ENCODE results near the gene FEM1B. TPM values are rescaled to one million over a fixed set of nuclear protein-coding genes. Genes with fewer than 3 reads are reported as not detected.

The FEM1B gene
- total RNA-seq, 1 experiment from 2014 or later, result 47.3 TPM

- CTCF ChIA-PET, result no interaction called here
- intact Hi-C loops (cut with micrococcal nuclease; ENCODE audit: unreplicated experiment), result no loop called here
- no peaks in the 10 kb centered on the region for H3K4me1 ChIP-seq (ENCODE audit: insufficient read depth, low read length, poor library complexity, severe bottlenecking)
- no peaks in the 10 kb centered on the region for H3K27me3 ChIP-seq (replicated peaks; ENCODE audit: insufficient read depth, low read depth, low read length, poor library complexity)
- no peak overlapping the region for H3K4me3 ChIP-seq (ENCODE audit: low read depth, low read length, poor library complexity, severe bottlenecking)
- POLR2A ChIA-PET (ENCODE audit: low non-redundant PET), result no interaction called here
- H3K9me3 ChIP-seq (ENCODE audit: low read depth, low read length, poor library complexity, severe bottlenecking), result no peaks in the 10 kb centered on the region
- H3K36me3 ChIP-seq (ENCODE audit: insufficient read depth, low read length, poor library complexity, severe bottlenecking), result no peaks in the 10 kb centered on the region
- no TSS peak for BruUV-seq (replicated peaks)
- TF ChIP-seq, protein P1, sequence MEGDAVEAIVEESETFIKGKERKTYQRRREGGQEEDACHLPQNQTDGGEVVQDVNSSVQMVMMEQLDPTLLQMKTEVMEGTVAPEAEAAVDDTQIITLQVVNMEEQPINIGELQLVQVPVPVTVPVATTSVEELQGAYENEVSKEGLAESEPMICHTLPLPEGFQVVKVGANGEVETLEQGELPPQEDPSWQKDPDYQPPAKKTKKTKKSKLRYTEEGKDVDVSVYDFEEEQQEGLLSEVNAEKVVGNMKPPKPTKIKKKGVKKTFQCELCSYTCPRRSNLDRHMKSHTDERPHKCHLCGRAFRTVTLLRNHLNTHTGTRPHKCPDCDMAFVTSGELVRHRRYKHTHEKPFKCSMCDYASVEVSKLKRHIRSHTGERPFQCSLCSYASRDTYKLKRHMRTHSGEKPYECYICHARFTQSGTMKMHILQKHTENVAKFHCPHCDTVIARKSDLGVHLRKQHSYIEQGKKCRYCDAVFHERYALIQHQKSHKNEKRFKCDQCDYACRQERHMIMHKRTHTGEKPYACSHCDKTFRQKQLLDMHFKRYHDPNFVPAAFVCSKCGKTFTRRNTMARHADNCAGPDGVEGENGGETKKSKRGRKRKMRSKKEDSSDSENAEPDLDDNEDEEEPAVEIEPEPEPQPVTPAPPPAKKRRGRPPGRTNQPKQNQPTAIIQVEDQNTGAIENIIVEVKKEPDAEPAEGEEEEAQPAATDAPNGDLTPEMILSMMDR (conservative IDR thresholded peaks at IDR 0.05; ENCODE audit: low read depth, low read length), result no peak
- no peak for TF ChIP-seq EZH2 (IDR thresholded peaks at IDR 0.05; ENCODE audit: borderline replicate concordance, low read depth, low read length, poor library complexity, severe bottlenecking)
- no peak for DNase-seq (ENCODE audit: low spot score)
- no peak overlapping the region for H3K27ac ChIP-seq (ENCODE audit: low read depth, low read length, poor library complexity, severe bottlenecking)
These were observed 20.8 kb downstream of the FEM1B start for GRCh38 chr15:68298336-68298735.

DNA sequence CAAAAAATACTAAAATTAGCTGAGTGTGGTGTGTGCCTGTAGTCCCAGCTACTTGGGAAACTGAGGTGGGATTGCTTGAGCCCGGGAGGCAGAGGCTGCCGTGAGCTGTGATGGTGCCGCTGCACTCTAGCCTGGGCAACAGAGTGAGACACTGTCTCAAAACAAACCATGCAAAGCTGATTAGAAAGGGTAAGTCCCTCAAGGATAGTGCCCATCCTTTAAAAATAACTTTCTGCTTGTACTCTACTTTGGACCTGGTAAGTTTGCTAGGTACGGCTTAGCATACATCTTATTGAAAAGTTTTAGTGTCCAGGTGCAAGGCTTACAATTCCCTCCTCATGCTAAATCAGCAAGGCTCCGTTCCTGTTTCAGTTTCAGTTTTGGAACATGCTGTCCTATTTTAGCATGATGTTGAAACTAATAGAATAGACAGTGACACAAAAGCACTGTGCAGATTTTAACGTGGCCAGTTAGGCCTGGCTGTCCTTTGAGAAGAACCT lies 21.4 kb downstream of the FEM1B start:
- TF ChIP-seq, protein P1 (conservative IDR thresholded peaks at IDR 0.05; ENCODE audit: low read depth, low read length), result no peak
- TF ChIP-seq EZH2 (IDR thresholded peaks at IDR 0.05; ENCODE audit: borderline replicate concordance, low read depth, low read length, poor library complexity, severe bottlenecking), result no peak
- POLR2A ChIA-PET (ENCODE audit: low non-redundant PET), result no interaction called here
- no peak overlapping the region for H3K27ac ChIP-seq (ENCODE audit: low read depth, low read length, poor library complexity, severe bottlenecking)
- H3K27me3 ChIP-seq (replicated peaks; ENCODE audit: insufficient read depth, low read depth, low read length, poor library complexity), result no peaks in the 10 kb centered on the region
- H3K4me1 ChIP-seq (ENCODE audit: insufficient read depth, low read length, poor library complexity, severe bottlenecking), result no peaks in the 10 kb centered on the region
- no peak overlapping the region for H3K4me3 ChIP-seq (ENCODE audit: low read depth, low read length, poor library complexity, severe bottlenecking)
- H3K9me3 ChIP-seq (ENCODE audit: low read depth, low read length, poor library complexity, severe bottlenecking), result no peaks in the 10 kb centered on the region
- intact Hi-C loops (cut with micrococcal nuclease; ENCODE audit: unreplicated experiment), result no loop called here
- BruUV-seq (replicated peaks), result no TSS peak
- no peaks in the 10 kb centered on the region for H3K36me3 ChIP-seq (ENCODE audit: insufficient read depth, low read length, poor library complexity, severe bottlenecking)
- DNase-seq (ENCODE audit: low spot score), result no peak
- CTCF ChIA-PET, result no interaction called here

GRCh38 chr15:68299436-68299835 lies 21.9 kb downstream of the FEM1B start:
- intact Hi-C loops (cut with micrococcal nuclease; ENCODE audit: unreplicated experiment), result no loop called here
- no peaks in the 10 kb centered on the region for H3K36me3 ChIP-seq (ENCODE audit: insufficient read depth, low read length, poor library complexity, severe bottlenecking)
- H3K27ac ChIP-seq (ENCODE audit: low read depth, low read length, poor library complexity, severe bottlenecking), result no peak overlapping the region
- no peak for TF ChIP-seq EZH2 (IDR thresholded peaks at IDR 0.05; ENCODE audit: borderline replicate concordance, low read depth, low read length, poor library complexity, severe bottlenecking)
- TF ChIP-seq, protein P1 (conservative IDR thresholded peaks at IDR 0.05; ENCODE audit: low read depth, low read length), result no peak
- no peaks in the 10 kb centered on the region for H3K4me1 ChIP-seq (ENCODE audit: insufficient read depth, low read length, poor library complexity, severe bottlenecking)
- ChIA-PET POLR2A (ENCODE audit: low non-redundant PET) (no interaction called here), CTCF (interaction anchor here (0.9 kb wide), 1 partner anchor 46 kb away, joined by 3 read pairs; no protein-coding TSS in a partner anchor)
- H3K9me3 ChIP-seq (ENCODE audit: low read depth, low read length, poor library complexity, severe bottlenecking), result no peaks in the 10 kb centered on the region
- H3K27me3 ChIP-seq (replicated peaks; ENCODE audit: insufficient read depth, low read depth, low read length, poor library complexity), result no peaks in the 10 kb centered on the region
- no peak for DNase-seq (ENCODE audit: low spot score)
- no peak overlapping the region for H3K4me3 ChIP-seq (ENCODE audit: low read depth, low read length, poor library complexity, severe bottlenecking)
- no TSS peak for BruUV-seq (replicated peaks)

All from A673 (cell line).